Neuronal stem cell (in vitro differentiated cells): ENCODE results near the gene CASZ1.

Source experiments
- DNase-seq: peaks from one replicate; pipeline ENCODE4 v3.0.0-alpha.2; 2013; ENCODE audit warnings: low spot score
- H2AFZ ChIP-seq: one replicate; pipeline ENCODE4 v1.6.1; 2013; ENCODE audit warnings: mild to moderate bottlenecking, low read length, inconsistent platforms
- H2AK5ac ChIP-seq: 2 replicates; pipeline ENCODE4 v1.6.1; 2013; ENCODE audit warnings: low read depth, mild to moderate bottlenecking, inconsistent platforms, low read length, moderate library complexity, mixed read lengths
- H2BK120ac ChIP-seq: 2 replicates; pipeline ENCODE4 v1.6.1; 2013; ENCODE audit warnings: low read depth, mild to moderate bottlenecking, inconsistent platforms, low read length, moderate library complexity, mixed read lengths
- H2BK12ac ChIP-seq: one replicate; pipeline ENCODE4 v1.6.1; 2013; ENCODE audit warnings: low read length, inconsistent platforms
- H2BK15ac ChIP-seq: 2 replicates; pipeline ENCODE4 v1.6.1; 2013; ENCODE audit warnings: mild to moderate bottlenecking, low read length, inconsistent platforms, mixed read lengths
- H2BK5ac ChIP-seq: one replicate; pipeline ENCODE4 v1.6.1; 2013; ENCODE audit warnings: inconsistent platforms, mild to moderate bottlenecking, low read length, moderate library complexity
- H3K14ac ChIP-seq: one replicate; pipeline ENCODE4 v1.6.1; 2013; ENCODE audit warnings: low read length, inconsistent platforms
- H3K18ac ChIP-seq: 2 replicates; pipeline ENCODE4 v1.6.1; 2013; ENCODE audit warnings: low read length, inconsistent platforms
- H3K23ac ChIP-seq: 2 replicates; pipeline ENCODE4 v1.6.1; 2013; ENCODE audit warnings: low read depth, mild to moderate bottlenecking, mixed read lengths, low read length, inconsistent platforms; ENCODE audit not compliant: poor library complexity
- H3K27ac ChIP-seq: replicated peaks from 3 replicates; pipeline ENCODE4 v1.5.1; 2013; ENCODE audit warnings: low read length, inconsistent platforms
- H3K27me3 ChIP-seq, 3 experiments: 2 replicates each; pipeline ENCODE4 v1.6.1; 2013; ENCODE audit warnings: low read length in 3 of 3, mild to moderate bottlenecking in 2 of 3, inconsistent platforms in 1 of 3, low read depth in 1 of 3, mixed read lengths in 1 of 3, moderate library complexity in 1 of 3; ENCODE audit not compliant: control insufficient read depth in 3 of 3, insufficient read depth in 3 of 3
- H3K36me3 ChIP-seq, 2 donors: replicated peaks in 1 of 2; 2 replicates each; pipeline ENCODE4 v1.6.1; 2013; ENCODE audit warnings: low read length in 2 of 2; ENCODE audit not compliant: control insufficient read depth in 2 of 2, insufficient read depth in 2 of 2
- H3K4ac ChIP-seq: 2 replicates; pipeline ENCODE4 v1.6.1; 2013; ENCODE audit warnings: inconsistent platforms, mild to moderate bottlenecking, low read length, moderate library complexity
- H3K4me1 ChIP-seq, 2 donors: 1 replicate in 1 of 2; 2 replicates in 1 of 2; pipeline ENCODE4 v1.6.1; 2013; ENCODE audit warnings: low read length in 2 of 2, low read depth in 1 of 2; ENCODE audit not compliant: control insufficient read depth in 2 of 2, insufficient read depth in 1 of 2
- H3K4me2 ChIP-seq: one replicate; pipeline ENCODE4 v1.6.1; 2013; ENCODE audit warnings: mild to moderate bottlenecking, low read length, inconsistent platforms; ENCODE audit not compliant: insufficient read depth, poor library complexity, severe bottlenecking
- H3K4me3 ChIP-seq, 2 donors: 2 replicates each; pipeline ENCODE4 v1.5.1; 2013; ENCODE audit warnings: low read length in 2 of 2, mild to moderate bottlenecking in 2 of 2, inconsistent platforms in 1 of 2, moderate library complexity in 1 of 2
- H3K79me1 ChIP-seq: one replicate; pipeline ENCODE4 v1.6.1; 2013; ENCODE audit warnings: low read depth, mild to moderate bottlenecking, inconsistent platforms, low read length, moderate library complexity
- H3K9ac ChIP-seq: one replicate; pipeline ENCODE4 v1.6.1; 2013; ENCODE audit warnings: mild to moderate bottlenecking, low read depth, low read length, inconsistent platforms; ENCODE audit not compliant: poor library complexity
- H3K9me3 ChIP-seq, 2 donors: replicated peaks in 1 of 2; 2 replicates each; pipeline versions ENCODE3 to v1.6.1; 2013; ENCODE audit warnings: low read length in 2 of 2, mild to moderate bottlenecking in 2 of 2, inconsistent platforms in 1 of 2, low read depth in 1 of 2, mixed read lengths in 1 of 2, moderate library complexity in 1 of 2; ENCODE audit not compliant: control insufficient read depth in 2 of 2, insufficient read depth in 1 of 2
- H4K8ac ChIP-seq: one replicate; pipeline ENCODE4 v1.6.1; 2013; ENCODE audit warnings: low read depth, mild to moderate bottlenecking, inconsistent platforms, low read length, moderate library complexity
- H4K91ac ChIP-seq: one replicate; pipeline ENCODE4 v1.6.1; 2013; ENCODE audit warnings: low read length, low read depth, mild to moderate bottlenecking, inconsistent platforms; ENCODE audit not compliant: poor library complexity
- WGBS, 2 donors: extraction: QIAGEN DNeasy Blood & Tissue Kit; methylation state at CpG; one replicate each; pipeline ENCODE4 v1.1.7; 2013; ENCODE audit warnings: missing lambda C conversion rate in 2 of 2, mixed read lengths in 1 of 2; ENCODE audit not compliant: insufficient read length in 2 of 2, insufficient replicate concordance in 1 of 2; ENCODE audit errors: extremely low coverage in 2 of 2; 5-methylcytosine and 5-hydroxymethylcytosine counted together

Gene CASZ1

DNA sequence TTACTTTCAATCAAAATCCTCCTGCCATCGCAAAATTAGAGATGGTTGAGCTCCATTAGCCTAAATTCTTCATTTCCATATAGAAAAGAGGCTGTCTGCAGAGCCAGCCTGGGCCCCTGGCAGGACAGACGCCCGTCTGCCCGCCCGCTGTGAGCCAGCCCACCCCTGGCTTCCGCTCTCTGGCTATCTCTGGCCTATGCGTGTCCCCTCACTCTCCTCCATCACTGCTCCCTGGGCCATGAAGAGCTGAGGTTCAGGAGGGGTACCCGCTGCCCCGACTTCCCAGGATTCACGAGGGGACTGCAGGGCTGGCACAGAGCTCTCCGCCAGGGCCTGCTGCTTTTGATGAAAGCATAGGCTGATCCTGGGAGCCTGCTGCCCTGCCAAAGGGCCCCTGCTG is 117.6 kb downstream of the CASZ1 start:
- H4K8ac ChIP-seq, result no peak overlapping the region
- WGBS, 2 donors, result no CpG with 5 or more reads among the region's 11 CpGs
- H3K14ac ChIP-seq, result no peak overlapping the region
- no peak overlapping the region for H4K91ac ChIP-seq
- no peak for DNase-seq
- H2BK15ac ChIP-seq, result peak overlapping the region; percentile 95
- peak overlapping the region; percentile 39 for H2BK120ac ChIP-seq
- peak overlapping the region; percentile 85 for H2BK5ac ChIP-seq
- no peak overlapping the region for H3K23ac ChIP-seq
- no peaks in the 10 kb centered on the region for H3K9me3 ChIP-seq
- H2AK5ac ChIP-seq, result peak overlapping the region; percentile 92
- H2BK12ac ChIP-seq, result peak overlapping the region; percentile 31
- H3K18ac ChIP-seq, result peak overlapping the region; percentile 85
- peaks cover 50 to 63% of the 10 kb centered on the region in 2 donors for H3K4me1 ChIP-seq
- H3K36me3 ChIP-seq, result no peaks in the 10 kb centered on the region
- H3K9ac ChIP-seq, result peak overlapping the region; percentile 72
- H3K27ac ChIP-seq, result no peak overlapping the region
- H3K27me3 ChIP-seq, result no peaks in the 10 kb centered on the region
- no peak overlapping the region for H3K4me2 ChIP-seq
- H2AFZ ChIP-seq, result no peak overlapping the region
- H3K79me1 ChIP-seq, result no peaks in the 10 kb centered on the region
- H3K4me3 ChIP-seq, result no peak overlapping the region
- H3K4ac ChIP-seq, result no peak overlapping the region

DNA sequence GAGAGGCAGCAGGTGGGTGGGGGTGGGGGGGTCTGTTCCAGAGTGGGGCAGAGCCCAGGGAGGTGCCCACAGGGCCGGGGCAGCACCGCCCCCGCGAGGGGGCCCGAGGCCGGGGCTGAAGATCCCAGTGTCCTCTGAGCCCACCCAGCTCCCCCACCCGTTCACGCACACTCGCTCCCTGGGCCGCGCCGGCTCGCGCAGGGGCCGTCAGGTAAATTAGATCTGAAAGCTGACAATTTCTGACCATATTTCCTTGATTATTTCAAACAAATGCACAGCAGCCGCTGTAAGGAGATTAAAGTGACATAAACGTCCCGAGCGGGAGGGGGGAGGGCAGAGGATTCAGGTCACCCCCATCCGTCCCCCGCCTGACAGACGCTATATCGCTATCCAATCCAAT is 118.0 kb downstream of the CASZ1 start:
- Histone ChIP-seq H2AFZ (no peak overlapping the region), H3K27me3 (no peaks in the 10 kb centered on the region), H2BK5ac (no peak overlapping the region), H3K4me1 (peaks cover 47 to 61% of the 10 kb centered on the region in 2 donors), H4K8ac (no peak overlapping the region), H3K27ac (no peak overlapping the region), H3K4ac (no peak overlapping the region), H3K4me3 (no peak overlapping the region), H3K9ac (no peak overlapping the region), H3K23ac (no peak overlapping the region), H3K9me3 (no peaks in the 10 kb centered on the region), H2BK12ac (no peak overlapping the region), H3K14ac (no peak overlapping the region), H3K36me3 (no peaks in the 10 kb centered on the region), H3K4me2 (no peak overlapping the region), H3K79me1 (peaks cover 3% of the 10 kb centered on the region), H3K18ac (peak overlapping the region; percentile 44), H4K91ac (no peak overlapping the region), H2AK5ac (no peak overlapping the region), H2BK15ac (no peak overlapping the region), H2BK120ac (no peak overlapping the region)
- WGBS, 2 donors, result no CpG with 5 or more reads among the region's 23 CpGs
- no peak for DNase-seq

DNA sequence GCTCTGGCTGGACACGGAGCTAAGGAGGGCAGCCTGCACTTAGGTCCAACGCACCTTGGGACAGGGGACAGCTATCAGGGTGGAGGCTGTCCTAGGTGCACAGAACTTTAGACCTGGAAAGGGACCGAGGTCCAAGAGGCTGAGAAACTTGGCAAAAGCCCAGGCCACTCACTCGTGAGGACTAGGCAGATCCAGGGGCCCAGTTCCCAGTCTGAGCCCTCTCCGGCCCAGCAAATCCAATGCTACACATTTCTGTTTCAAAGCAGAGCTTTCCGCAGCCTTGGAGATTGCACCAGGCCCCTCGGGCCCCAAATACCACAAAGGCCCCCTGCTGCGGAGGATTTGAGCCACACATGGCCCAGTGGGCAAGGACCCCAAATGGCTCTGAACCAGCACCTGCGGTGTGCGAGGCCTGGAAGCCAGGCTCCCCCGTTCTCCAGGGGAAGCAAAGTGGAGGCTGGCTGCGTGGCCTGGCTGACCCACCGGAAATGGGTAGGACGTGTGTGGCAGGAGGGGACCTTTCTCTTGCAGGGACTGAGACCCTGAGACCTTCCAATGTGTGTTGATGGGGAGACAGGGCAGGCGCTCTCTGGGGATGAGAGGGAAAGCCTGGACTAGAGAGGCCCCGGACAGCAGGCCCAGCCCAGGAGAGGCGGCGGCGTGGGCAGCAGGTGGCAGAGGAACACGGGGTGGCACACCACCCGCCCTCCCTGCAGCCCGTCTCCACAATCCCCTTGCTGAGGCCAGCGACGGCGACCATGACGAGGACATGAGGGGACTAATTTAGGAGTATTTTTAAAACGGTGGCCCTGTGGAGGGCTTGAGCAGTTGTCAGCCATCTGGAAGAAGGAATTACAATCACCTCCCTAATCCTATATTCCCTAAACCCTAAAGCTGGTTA is 118.7 kb downstream of the CASZ1 start:
- H3K23ac ChIP-seq, result peak overlapping the region; percentile 58
- WGBS, 2 donors, result no CpG with 5 or more reads among the region's 27 CpGs
- H3K9ac ChIP-seq, result peak overlapping the region; percentile 53
- DNase-seq, result no peak
- H2BK15ac ChIP-seq, result peak overlapping the region; percentile 40
- H3K9me3 ChIP-seq, result no peaks in the 10 kb centered on the region
- H2BK5ac ChIP-seq, result no peak overlapping the region
- H3K18ac ChIP-seq, result peak overlapping the region; percentile 83
- H3K36me3 ChIP-seq, result no peaks in the 10 kb centered on the region
- no peak overlapping the region for H4K8ac ChIP-seq
- peak overlapping the region; percentile 46 for H2BK12ac ChIP-seq
- H2AFZ ChIP-seq, result peak overlapping the region; percentile 45
- no peaks in the 10 kb centered on the region for H3K27me3 ChIP-seq
- H3K4me3 ChIP-seq, result no peak overlapping the region
- no peak overlapping the region for H3K4me2 ChIP-seq
- no peak overlapping the region for H2BK120ac ChIP-seq
- H3K4me1 ChIP-seq, result peaks cover 41 to 61% of the 10 kb centered on the region in 2 donors
- H2AK5ac ChIP-seq, result peak overlapping the region; percentile 33
- H3K4ac ChIP-seq, result no peak overlapping the region
- H3K79me1 ChIP-seq, result peaks cover 6% of the 10 kb centered on the region
- H3K14ac ChIP-seq, result no peak overlapping the region
- no peak overlapping the region for H4K91ac ChIP-seq
- no peak overlapping the region for H3K27ac ChIP-seq

DNA sequence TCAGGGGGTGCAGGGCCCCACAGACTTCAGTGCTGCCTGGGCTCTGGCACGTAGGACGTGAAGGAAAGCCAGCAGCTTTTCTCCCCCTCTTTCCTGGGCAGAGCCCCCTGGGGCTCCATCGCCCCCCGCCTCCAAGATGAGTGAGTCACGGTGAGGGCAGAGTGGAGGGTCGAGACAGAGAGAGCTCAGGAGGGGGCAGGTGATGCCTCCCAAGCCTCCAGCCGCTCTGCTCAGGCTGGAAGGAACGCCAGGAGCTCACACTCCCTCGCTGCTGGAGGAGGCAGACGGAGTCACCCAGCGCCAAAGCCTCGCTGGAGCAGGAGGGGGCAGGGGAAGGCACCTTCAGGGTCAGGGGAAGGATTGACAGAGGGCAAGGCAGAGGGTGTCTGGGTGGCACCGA is 119.5 kb downstream of the CASZ1 start:
- no peak for DNase-seq
- H4K91ac ChIP-seq, result no peak overlapping the region
- peaks cover 6% of the 10 kb centered on the region for H3K79me1 ChIP-seq
- no peaks in the 10 kb centered on the region for H3K36me3 ChIP-seq
- peak overlapping the region; percentile 4 for H2BK120ac ChIP-seq
- H3K4me2 ChIP-seq, result no peak overlapping the region
- peaks cover 33 to 60% of the 10 kb centered on the region in 2 donors for H3K4me1 ChIP-seq
- no peak overlapping the region for H2BK5ac ChIP-seq
- H3K4me3 ChIP-seq, result no peak overlapping the region
- no peaks in the 10 kb centered on the region for H3K9me3 ChIP-seq
- no peak overlapping the region for H4K8ac ChIP-seq
- no CpG with 5 or more reads among the region's 13 CpGs for WGBS, 2 donors
- H2BK15ac ChIP-seq, result peak overlapping the region; percentile 55
- peak overlapping the region; percentile 33 for H2AK5ac ChIP-seq
- H3K18ac ChIP-seq, result peak overlapping the region; percentile 83
- H3K23ac ChIP-seq, result peak overlapping the region; percentile 58
- no peaks in the 10 kb centered on the region for H3K27me3 ChIP-seq
- no peak overlapping the region for H2AFZ ChIP-seq
- H3K27ac ChIP-seq, result no peak overlapping the region
- H2BK12ac ChIP-seq, result peak overlapping the region; percentile 46
- no peak overlapping the region for H3K14ac ChIP-seq
- H3K9ac ChIP-seq, result peak overlapping the region; percentile 53
- peak overlapping the region; percentile 72 for H3K4ac ChIP-seq
